GM23338 (cell line): ENCODE measurements around the gene LGI1. TPM values are rescaled to one million over a fixed set of nuclear protein-coding genes. Genes with fewer than 3 reads are reported as not detected.

ENCODE experiments used
- ATAC-seq: fragments of 200-7000 bp; cut with Tn5 transposase; 3 replicates; pipeline ENCODE4 v1.9.1; 2020
- DNase-seq: peaks from one replicate; pipeline ENCODE4 v3.0.0-alpha.2; 2015; ENCODE audit warnings: low spot score
- H2AFZ ChIP-seq: fragments of 200-600 bp; sonication (generic); 2 replicates; pipeline ENCODE4 v1.8.0; 2016; ENCODE audit warnings: antibody characterized with exemption, mild to moderate bottlenecking, moderate library complexity
- H3F3A ChIP-seq: fragments of 200-600 bp; sonication (generic); replicated peaks from 2 replicates; pipeline ENCODE4 v1.8.0; 2017; ENCODE audit warnings: antibody characterized with exemption, mixed run types, low read depth
- H3K27ac ChIP-seq: fragments of 200-600 bp; sonication (generic); 2 replicates; pipeline ENCODE4 v1.6.1; 2016; ENCODE audit warnings: low read depth
- H3K27me3 ChIP-seq: fragments of 200-600 bp; sonication (generic); 2 replicates; pipeline ENCODE4 v1.8.0; 2016; ENCODE audit warnings: mild to moderate bottlenecking, mixed run types, moderate library complexity; ENCODE audit not compliant: insufficient read depth
- H3K36me3 ChIP-seq: fragments of 200-600 bp; sonication (generic); 2 replicates; pipeline ENCODE4 v1.8.0; 2016; ENCODE audit warnings: mild to moderate bottlenecking; ENCODE audit not compliant: insufficient read depth
- H3K4me1 ChIP-seq: fragments of 200-600 bp; sonication (generic); 2 replicates; pipeline ENCODE4 v1.8.0; 2016; ENCODE audit warnings: mild to moderate bottlenecking, moderate library complexity; ENCODE audit not compliant: insufficient read depth
- H3K4me2 ChIP-seq: fragments of 200-600 bp; sonication (generic); 2 replicates; pipeline ENCODE4 v1.7.1; 2017; ENCODE audit warnings: mixed run types
- H3K4me3 ChIP-seq: fragments of 200-600 bp; sonication (generic); 2 replicates; pipeline ENCODE4 v1.6.1; 2016; ENCODE audit warnings: mixed run types
- H3K79me2 ChIP-seq: fragments of 200-600 bp; sonication (generic); replicated peaks from 2 replicates; pipeline ENCODE4 v1.8.0; 2017; ENCODE audit warnings: mild to moderate bottlenecking; ENCODE audit not compliant: insufficient read depth
- H3K9me2 ChIP-seq: fragments of 200-600 bp; sonication (generic); 2 replicates; pipeline ENCODE4 v1.8.0; 2017; ENCODE audit not compliant: insufficient read depth
- H4K20me1 ChIP-seq: fragments of 200-600 bp; sonication (generic); replicated peaks from 2 replicates; pipeline ENCODE4 v1.8.0; 2017; ENCODE audit warnings: mild to moderate bottlenecking; ENCODE audit not compliant: insufficient read depth
- H3K27ac Mint-ChIP-seq: 2 replicates; pipeline ENCODE4 v1.8.0; 2020; ENCODE audit warnings: inconsistent platforms, mild to moderate bottlenecking, moderate library complexity, mixed read lengths
- H3K27me3 Mint-ChIP-seq: 3 replicates; pipeline ENCODE4 v1.8.0; 2022; ENCODE audit warnings: low read depth, mild to moderate bottlenecking, moderate library complexity, mixed read lengths, inconsistent platforms; ENCODE audit not compliant: insufficient read depth, poor library complexity
- H3K36me3 Mint-ChIP-seq: 3 replicates; pipeline ENCODE4 v1.8.0; 2021; ENCODE audit warnings: low read depth, mild to moderate bottlenecking, inconsistent platforms, moderate library complexity, mixed read lengths
- H3K4me1 Mint-ChIP-seq: 3 replicates; pipeline ENCODE4 v1.8.0; 2020; ENCODE audit warnings: mild to moderate bottlenecking, inconsistent platforms, mixed read lengths
- H3K4me3 Mint-ChIP-seq: 3 replicates; pipeline ENCODE4 v1.8.0; 2021; ENCODE audit warnings: moderate library complexity, mild to moderate bottlenecking, inconsistent platforms, mixed read lengths
- H3K9me3 Mint-ChIP-seq: 3 replicates; pipeline ENCODE4 v1.8.0; 2020; ENCODE audit warnings: moderate library complexity, mild to moderate bottlenecking, inconsistent platforms, mixed read lengths
- CREB1 ChIP-seq: fragments of 250-450 bp; sonication (Bioruptor Pico); IDR thresholded peaks from 2 replicates; pipeline ENCODE4 v1.5.0; 2020; ENCODE audit warnings: low read depth, mild to moderate bottlenecking, moderate library complexity
- EZH2 ChIP-seq: fragments of 200-600 bp; sonication (generic); IDR thresholded peaks from one replicate; pipeline ENCODE4 v1.8.0; 2017; ENCODE audit warnings: antibody characterized with exemption, mild to moderate bottlenecking, low read depth; ENCODE audit not compliant: unreplicated experiment
- EZH2phosphoT487 ChIP-seq: fragments of 200-600 bp; sonication (generic); IDR thresholded peaks from one replicate; pipeline ENCODE4 v1.8.1; 2018; ENCODE audit warnings: antibody characterized with exemption; ENCODE audit not compliant: unreplicated experiment
- JUNB ChIP-seq: IDR thresholded peaks from one replicate; pipeline ENCODE4 v1.6.1; 2016; ENCODE audit warnings: antibody characterized with exemption; ENCODE audit not compliant: unreplicated experiment
- NANOG ChIP-seq: IDR thresholded peaks from 2 replicates; pipeline ENCODE4 v1.6.1; 2016; ENCODE audit warnings: antibody characterized with exemption, borderline replicate concordance
- POLR2AphosphoS5 ChIP-seq: IDR thresholded peaks from 2 replicates; pipeline ENCODE4 v1.6.1; 2016; ENCODE audit warnings: antibody characterized with exemption, low read depth
- STAT1 ChIP-seq: IDR thresholded peaks from one replicate; pipeline ENCODE4 v1.6.1; 2016; ENCODE audit warnings: antibody characterized with exemption; ENCODE audit not compliant: unreplicated experiment
- ZNF331 ChIP-seq: fragments of 250-450 bp; sonication (Bioruptor Pico); IDR thresholded peaks from 2 replicates; pipeline ENCODE4 v1.5.0; 2020; ENCODE audit warnings: low read depth, mild to moderate bottlenecking, moderate library complexity
- polyA plus RNA-seq: library from polyadenylated mRNA; unstranded; fragments of >200 nt; fragmentation: Nextera tagmentation; extraction: Ambion mirVana; gene quantifications from 2 replicates; pipeline ENCODE4 v1.2.1, GENCODE V29; 2016
- total RNA-seq: library from RNA; depleted of rRNA; stranded (reverse); fragments of >200 nt; shearing (Covaris generic); gene quantifications from 2 replicates; pipeline ENCODE4 v1.2.3, GENCODE V29; 2014
- TF ChIP-seq, protein P1 (sequence below), 2 experiments: fragments of 200-600 bp in 1 of 2; sonication (generic) in 1 of 2; conservative IDR thresholded peaks; 2 replicates each; pipeline versions ENCODE4 v1.5.1 to v1.6.1; 2016 to 2017; ENCODE audit warnings: antibody characterized with exemption in 2 of 2, low read depth in 2 of 2, mild to moderate bottlenecking in 2 of 2, moderate library complexity in 1 of 2
- TF ChIP-seq, protein P2 (sequence below): IDR thresholded peaks from 2 replicates; pipeline ENCODE4 v1.6.1; 2016; ENCODE audit warnings: antibody characterized with exemption
- TF ChIP-seq, protein P3 (sequence below): fragments of 250-450 bp; sonication (Bioruptor Pico); IDR thresholded peaks from 2 replicates; pipeline ENCODE4 v1.5.0; 2020; ENCODE audit warnings: mild to moderate bottlenecking, moderate library complexity

LGI1 gene
- total and polyA plus RNA-seq, 2 experiments from 2014 or later = 0.28 to 0.31 TPM

DNA sequence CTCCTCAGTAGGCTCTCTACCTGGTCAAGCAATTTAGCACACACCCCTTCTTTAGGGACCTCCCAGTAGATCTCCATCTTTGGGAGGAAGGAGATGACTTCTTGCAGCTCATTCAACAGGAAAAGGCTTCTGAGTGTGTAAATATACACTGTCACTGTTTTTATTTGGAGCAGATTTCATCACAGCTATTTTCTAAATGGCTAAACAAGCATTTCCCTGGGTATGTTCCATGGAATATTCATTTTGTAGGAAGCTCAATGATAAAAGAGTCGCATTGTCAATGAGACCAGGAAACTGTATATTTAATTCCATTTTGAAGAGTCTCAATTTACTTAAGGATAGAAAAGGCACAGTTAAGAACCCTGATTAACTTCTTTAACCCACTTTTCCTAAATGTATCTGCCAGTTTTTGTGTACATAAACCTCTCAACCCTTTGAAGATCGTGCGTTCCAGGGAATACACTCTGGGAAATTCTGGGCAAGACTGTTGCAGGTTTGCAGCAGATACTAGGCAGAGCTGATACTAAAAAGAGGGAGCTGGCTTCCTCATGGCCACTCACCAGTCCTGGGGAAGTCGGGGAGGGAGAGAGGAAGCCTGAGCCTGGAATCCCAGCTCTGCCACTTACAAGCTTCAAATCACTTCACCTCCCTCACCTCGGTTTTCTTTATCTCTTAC is 10.1 kb downstream of the LGI1 start:
- Histone ChIP-seq H3K4me1 (peaks cover 11% of the 10 kb centered on the region; the same call in 1 of the 2 replicates), H3K4me3 (no peak overlapping the region), H3K79me2 (no peaks in the 10 kb centered on the region), H3K9me2 (0 out of 2 replicates have a peak, but pooled peaks cover 4% of the 10 kb centered on the region), H3F3A (no peaks in the 10 kb centered on the region), H3K27ac (no peak overlapping the region), H3K4me2 (no peak overlapping the region), H3K36me3 (no peaks in the 10 kb centered on the region), H4K20me1 (no peaks in the 10 kb centered on the region), H2AFZ (no peak overlapping the region), H3K27me3 (no peaks in the 10 kb centered on the region)
- TF ChIP-seq POLR2AphosphoS5 = no peak
- TF ChIP-seq, protein P1, sequence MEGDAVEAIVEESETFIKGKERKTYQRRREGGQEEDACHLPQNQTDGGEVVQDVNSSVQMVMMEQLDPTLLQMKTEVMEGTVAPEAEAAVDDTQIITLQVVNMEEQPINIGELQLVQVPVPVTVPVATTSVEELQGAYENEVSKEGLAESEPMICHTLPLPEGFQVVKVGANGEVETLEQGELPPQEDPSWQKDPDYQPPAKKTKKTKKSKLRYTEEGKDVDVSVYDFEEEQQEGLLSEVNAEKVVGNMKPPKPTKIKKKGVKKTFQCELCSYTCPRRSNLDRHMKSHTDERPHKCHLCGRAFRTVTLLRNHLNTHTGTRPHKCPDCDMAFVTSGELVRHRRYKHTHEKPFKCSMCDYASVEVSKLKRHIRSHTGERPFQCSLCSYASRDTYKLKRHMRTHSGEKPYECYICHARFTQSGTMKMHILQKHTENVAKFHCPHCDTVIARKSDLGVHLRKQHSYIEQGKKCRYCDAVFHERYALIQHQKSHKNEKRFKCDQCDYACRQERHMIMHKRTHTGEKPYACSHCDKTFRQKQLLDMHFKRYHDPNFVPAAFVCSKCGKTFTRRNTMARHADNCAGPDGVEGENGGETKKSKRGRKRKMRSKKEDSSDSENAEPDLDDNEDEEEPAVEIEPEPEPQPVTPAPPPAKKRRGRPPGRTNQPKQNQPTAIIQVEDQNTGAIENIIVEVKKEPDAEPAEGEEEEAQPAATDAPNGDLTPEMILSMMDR (conservative IDR thresholded peaks at IDR 0.05; ENCODE audit: low read depth in 2 of 2) = no peak
- TF ChIP-seq STAT1 = no peak
- TF ChIP-seq NANOG = no peak
- TF ChIP-seq, protein P2, sequence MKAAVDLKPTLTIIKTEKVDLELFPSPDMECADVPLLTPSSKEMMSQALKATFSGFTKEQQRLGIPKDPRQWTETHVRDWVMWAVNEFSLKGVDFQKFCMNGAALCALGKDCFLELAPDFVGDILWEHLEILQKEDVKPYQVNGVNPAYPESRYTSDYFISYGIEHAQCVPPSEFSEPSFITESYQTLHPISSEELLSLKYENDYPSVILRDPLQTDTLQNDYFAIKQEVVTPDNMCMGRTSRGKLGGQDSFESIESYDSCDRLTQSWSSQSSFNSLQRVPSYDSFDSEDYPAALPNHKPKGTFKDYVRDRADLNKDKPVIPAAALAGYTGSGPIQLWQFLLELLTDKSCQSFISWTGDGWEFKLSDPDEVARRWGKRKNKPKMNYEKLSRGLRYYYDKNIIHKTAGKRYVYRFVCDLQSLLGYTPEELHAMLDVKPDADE = no peak
- TF ChIP-seq EZH2phosphoT487 = no peak
- H3K36me3 Mint-ChIP-seq = no peaks in the 10 kb centered on the region
- H3K27me3 Mint-ChIP-seq = peaks cover 2% of the 10 kb centered on the region
- ATAC-seq (no peak), DNase-seq (no peak)
- no peak overlapping the region for H3K27ac Mint-ChIP-seq
- H3K4me1 Mint-ChIP-seq = peaks cover 12% of the 10 kb centered on the region
- no peak overlapping the region for H3K4me3 Mint-ChIP-seq
- H3K9me3 Mint-ChIP-seq = no peaks in the 10 kb centered on the region

DNA sequence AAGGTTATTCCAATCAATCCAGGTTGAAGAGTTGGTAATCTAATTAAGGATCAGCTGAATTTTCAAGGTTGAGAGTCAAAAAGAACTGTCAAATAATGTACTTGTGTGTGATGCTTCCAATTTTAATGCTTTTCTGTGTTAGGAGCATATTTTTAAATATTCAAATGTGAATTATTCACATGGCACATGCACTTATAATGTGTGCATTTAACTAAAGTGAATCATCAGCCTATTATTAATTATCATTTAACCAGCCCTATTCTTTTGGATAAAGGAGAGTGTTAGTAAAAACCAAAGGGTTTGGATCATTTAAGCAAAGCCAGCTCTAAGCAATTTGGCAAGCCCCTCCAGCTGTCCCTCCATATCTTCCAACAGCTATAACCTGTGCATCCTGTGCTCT is 11.2 kb downstream of the LGI1 start:
- Histone ChIP-seq H3K4me1 (peaks cover 11% of the 10 kb centered on the region; the same call in 1 of the 2 replicates), H3K27ac (no peak overlapping the region), H3K79me2 (no peaks in the 10 kb centered on the region), H3K9me2 (0 out of 2 replicates have a peak, but pooled peaks cover 4% of the 10 kb centered on the region), H3K4me2 (no peak overlapping the region), H3K36me3 (no peaks in the 10 kb centered on the region), H2AFZ (no peak overlapping the region), H3K4me3 (no peak overlapping the region), H4K20me1 (no peaks in the 10 kb centered on the region), H3K27me3 (no peaks in the 10 kb centered on the region), H3F3A (no peaks in the 10 kb centered on the region)
- DNase-seq (no peak), ATAC-seq (no peak)
- Mint-ChIP-seq H3K27me3 (peaks cover 2% of the 10 kb centered on the region), H3K4me1 (peaks cover 9% of the 10 kb centered on the region), H3K9me3 (no peaks in the 10 kb centered on the region), H3K4me3 (no peak overlapping the region), H3K36me3 (no peaks in the 10 kb centered on the region), H3K27ac (no peak overlapping the region)
- TF ChIP-seq CREB1 (CRISPR knock-in tag) (no peak), ZNF331 (CRISPR knock-in tag) (no peak), STAT1 (no peak), EZH2 (no peak), EZH2phosphoT487 (no peak), JUNB (no peak)
- TF ChIP-seq, protein P2 = no peak
- TF ChIP-seq, protein P3, sequence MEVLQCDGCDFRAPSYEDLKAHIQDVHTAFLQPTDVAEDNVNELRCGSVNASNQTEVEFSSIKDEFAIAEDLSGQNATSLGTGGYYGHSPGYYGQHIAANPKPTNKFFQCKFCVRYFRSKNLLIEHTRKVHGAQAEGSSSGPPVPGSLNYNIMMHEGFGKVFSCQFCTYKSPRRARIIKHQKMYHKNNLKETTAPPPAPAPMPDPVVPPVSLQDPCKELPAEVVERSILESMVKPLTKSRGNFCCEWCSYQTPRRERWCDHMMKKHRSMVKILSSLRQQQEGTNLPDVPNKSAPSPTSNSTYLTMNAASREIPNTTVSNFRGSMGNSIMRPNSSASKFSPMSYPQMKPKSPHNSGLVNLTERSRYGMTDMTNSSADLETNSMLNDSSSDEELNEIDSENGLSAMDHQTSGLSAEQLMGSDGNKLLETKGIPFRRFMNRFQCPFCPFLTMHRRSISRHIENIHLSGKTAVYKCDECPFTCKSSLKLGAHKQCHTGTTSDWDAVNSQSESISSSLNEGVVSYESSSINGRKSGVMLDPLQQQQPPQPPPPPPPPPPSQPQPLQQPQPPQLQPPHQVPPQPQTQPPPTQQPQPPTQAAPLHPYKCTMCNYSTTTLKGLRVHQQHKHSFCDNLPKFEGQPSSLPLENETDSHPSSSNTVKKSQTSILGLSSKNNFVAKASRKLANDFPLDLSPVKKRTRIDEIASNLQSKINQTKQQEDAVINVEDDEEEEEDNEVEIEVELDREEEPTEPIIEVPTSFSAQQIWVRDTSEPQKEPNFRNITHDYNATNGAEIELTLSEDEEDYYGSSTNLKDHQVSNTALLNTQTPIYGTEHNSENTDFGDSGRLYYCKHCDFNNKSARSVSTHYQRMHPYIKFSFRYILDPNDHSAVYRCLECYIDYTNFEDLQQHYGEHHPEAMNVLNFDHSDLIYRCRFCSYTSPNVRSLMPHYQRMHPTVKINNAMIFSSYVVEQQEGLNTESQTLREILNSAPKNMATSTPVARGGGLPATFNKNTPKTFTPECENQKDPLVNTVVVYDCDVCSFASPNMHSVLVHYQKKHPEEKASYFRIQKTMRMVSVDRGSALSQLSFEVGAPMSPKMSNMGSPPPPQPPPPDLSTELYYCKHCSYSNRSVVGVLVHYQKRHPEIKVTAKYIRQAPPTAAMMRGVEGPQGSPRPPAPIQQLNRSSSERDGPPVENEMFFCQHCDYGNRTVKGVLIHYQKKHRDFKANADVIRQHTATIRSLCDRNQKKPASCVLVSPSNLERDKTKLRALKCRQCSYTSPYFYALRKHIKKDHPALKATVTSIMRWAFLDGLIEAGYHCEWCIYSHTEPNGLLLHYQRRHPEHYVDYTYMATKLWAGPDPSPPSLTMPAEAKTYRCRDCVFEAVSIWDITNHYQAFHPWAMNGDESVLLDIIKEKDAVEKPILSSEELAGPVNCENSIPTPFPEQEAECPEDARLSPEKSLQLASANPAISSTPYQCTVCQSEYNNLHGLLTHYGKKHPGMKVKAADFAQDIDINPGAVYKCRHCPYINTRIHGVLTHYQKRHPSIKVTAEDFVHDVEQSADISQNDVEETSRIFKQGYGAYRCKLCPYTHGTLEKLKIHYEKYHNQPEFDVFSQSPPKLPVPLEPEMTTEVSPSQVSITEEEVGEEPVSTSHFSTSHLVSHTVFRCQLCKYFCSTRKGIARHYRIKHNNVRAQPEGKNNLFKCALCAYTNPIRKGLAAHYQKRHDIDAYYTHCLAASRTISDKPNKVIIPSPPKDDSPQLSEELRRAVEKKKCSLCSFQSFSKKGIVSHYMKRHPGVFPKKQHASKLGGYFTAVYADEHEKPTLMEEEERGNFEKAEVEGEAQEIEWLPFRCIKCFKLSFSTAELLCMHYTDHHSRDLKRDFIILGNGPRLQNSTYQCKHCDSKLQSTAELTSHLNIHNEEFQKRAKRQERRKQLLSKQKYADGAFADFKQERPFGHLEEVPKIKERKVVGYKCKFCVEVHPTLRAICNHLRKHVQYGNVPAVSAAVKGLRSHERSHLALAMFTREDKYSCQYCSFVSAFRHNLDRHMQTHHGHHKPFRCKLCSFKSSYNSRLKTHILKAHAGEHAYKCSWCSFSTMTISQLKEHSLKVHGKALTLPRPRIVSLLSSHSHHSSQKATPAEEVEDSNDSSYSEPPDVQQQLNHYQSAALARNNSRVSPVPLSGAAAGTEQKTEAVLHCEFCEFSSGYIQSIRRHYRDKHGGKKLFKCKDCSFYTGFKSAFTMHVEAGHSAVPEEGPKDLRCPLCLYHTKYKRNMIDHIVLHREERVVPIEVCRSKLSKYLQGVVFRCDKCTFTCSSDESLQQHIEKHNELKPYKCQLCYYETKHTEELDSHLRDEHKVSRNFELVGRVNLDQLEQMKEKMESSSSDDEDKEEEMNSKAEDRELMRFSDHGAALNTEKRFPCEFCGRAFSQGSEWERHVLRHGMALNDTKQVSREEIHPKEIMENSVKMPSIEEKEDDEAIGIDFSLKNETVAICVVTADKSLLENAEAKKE (CRISPR knock-in tag) = no peak
